Measurements from ENCODE around the gene CCDC97.
A peak's percentile ranks its signal among the peaks of the same experiment; 100 is the strongest.

Gene CCDC97

GRCh38 chr19:41261474-41262190 is 48.3 kb upstream of the CCDC97 start (continued):
- TF ChIP-seq RARB (CRISPR knock-in tag; IDR thresholded peaks at IDR 0.05): no peak
- TF ChIP-seq TSHZ2 (CRISPR knock-in tag; IDR thresholded peaks at IDR 0.05): no peak
- TF ChIP-seq PPARA (CRISPR knock-in tag; IDR thresholded peaks at IDR 0.05; ENCODE audit: borderline replicate concordance): no peak
- TF ChIP-seq ESRRG (CRISPR knock-in tag; IDR thresholded peaks at IDR 0.05): no peak
- TF ChIP-seq CSRNP3 (CRISPR knock-in tag; IDR thresholded peaks at IDR 0.05): no peak

- ATAC-seq: peak; percentile 77
- TF ChIP-seq GLIS3 (CRISPR knock-in tag; IDR thresholded peaks at IDR 0.05): no peak
- no peak for TF ChIP-seq ZFP30 (CRISPR knock-in tag; IDR thresholded peaks at IDR 0.05)
- TF ChIP-seq POU6F1 (CRISPR knock-in tag; IDR thresholded peaks at IDR 0.05; ENCODE audit: borderline replicate concordance, low read depth): no peak
- TF ChIP-seq OSR1 (CRISPR knock-in tag; IDR thresholded peaks at IDR 0.05): no peak
- TF ChIP-seq ISL1 (CRISPR knock-in tag; IDR thresholded peaks at IDR 0.05): no peak
- no peak for TF ChIP-seq ARNTL (CRISPR knock-in tag; IDR thresholded peaks at IDR 0.05; ENCODE audit: borderline replicate concordance, low read depth)
- TF ChIP-seq ZNF70 (CRISPR knock-in tag; IDR thresholded peaks at IDR 0.05): no peak
- TF ChIP-seq TOX (CRISPR knock-in tag; IDR thresholded peaks at IDR 0.05; ENCODE audit: borderline replicate concordance): no peak
Observed at GRCh38 chr19:41263042-41263849, 46.7 kb upstream of the CCDC97 start.

GRCh38 chr19:41263850-41264580 is 46.0 kb upstream of the CCDC97 start, which contains the start of gene HNRNPUL1:
HNRNPUL1 (plus strand) TSS chr19:41264372; CDS start chr19:41264504, 132 bp downstream.
- ATAC-seq: peak; percentile 61
- TF ChIP-seq CSRNP3 (CRISPR knock-in tag; IDR thresholded peaks at IDR 0.05) (no peak), ZNF565 (CRISPR knock-in tag; conservative IDR thresholded peaks at IDR 0.05; ENCODE audit: low read depth) (no peak), RARB (CRISPR knock-in tag; IDR thresholded peaks at IDR 0.05) (no peak), POU6F1 (CRISPR knock-in tag; IDR thresholded peaks at IDR 0.05; ENCODE audit: borderline replicate concordance, low read depth) (0 out of 2 replicates have a peak, but pooled peaks have one; percentile 46), ZNF8 (CRISPR knock-in tag; IDR thresholded peaks at IDR 0.05) (no peak), PATZ1 (CRISPR knock-in tag; IDR thresholded peaks at IDR 0.05; ENCODE audit: borderline replicate concordance) (peak; percentile 86; the same call in 1 of the 2 replicates), SNAI2 (CRISPR knock-in tag; IDR thresholded peaks at IDR 0.05) (peak; percentile 22; the same call in 1 of the 2 replicates), ZNF70 (CRISPR knock-in tag; IDR thresholded peaks at IDR 0.05) (no peak), ESRRG (CRISPR knock-in tag; IDR thresholded peaks at IDR 0.05) (no peak), CSDC2 (CRISPR knock-in tag; IDR thresholded peaks at IDR 0.05) (0 out of 2 replicates have a peak, but pooled peaks have one; percentile 18), GLIS3 (CRISPR knock-in tag; IDR thresholded peaks at IDR 0.05) (no peak), ISL1 (CRISPR knock-in tag; IDR thresholded peaks at IDR 0.05) (no peak), TSHZ2 (CRISPR knock-in tag; IDR thresholded peaks at IDR 0.05) (peak; percentile 61; the same call in 1 of the 2 replicates)

All from SK-N-SH treated with all-trans-retinoic acid at 6 μM for 48 hours (cell line).